Rectal smooth muscle tissue (tissue), 1 donor: ENCODE data around the gene XXYLT1.
"Not testable (repeated sequence)": the region's sequence is repeated elsewhere in the genome, so short reads cannot be mapped to it uniquely, and the experiment has no call there.

Source experiments
- H3K27ac ChIP-seq: one replicate; pipeline ENCODE4 v1.7.0; 2013; ENCODE audit warnings: low read depth, low read length, inconsistent platforms
- H3K27me3 ChIP-seq: one replicate; pipeline ENCODE4 v1.7.0; 2013; ENCODE audit warnings: low read length; ENCODE audit not compliant: control insufficient read depth, insufficient read depth
- H3K36me3 ChIP-seq: one replicate; pipeline ENCODE4 v1.7.0; 2013; ENCODE audit warnings: low read length; ENCODE audit not compliant: control insufficient read depth, insufficient read depth
- H3K4me1 ChIP-seq: one replicate; pipeline ENCODE4 v1.7.0; 2013; ENCODE audit warnings: low read length; ENCODE audit not compliant: control insufficient read depth, insufficient read depth
- H3K4me3 ChIP-seq: one replicate; pipeline ENCODE4 v1.7.0; 2013; ENCODE audit warnings: low read length
- H3K9ac ChIP-seq: one replicate; pipeline ENCODE4 v1.7.0; 2013; ENCODE audit warnings: low read length

The XXYLT1 gene

GRCh38 chr3:195241592-195242355 lies 29.2 kb downstream of the XXYLT1 start:
- H3K27ac ChIP-seq, result no peak overlapping the region
- no peak overlapping the region for H3K9ac ChIP-seq
- no peaks in the 10 kb centered on the region for H3K27me3 ChIP-seq
- H3K36me3 ChIP-seq, result no peaks in the 10 kb centered on the region
- peaks cover 25% of the 10 kb centered on the region for H3K4me1 ChIP-seq
- H3K4me3 ChIP-seq, result no peak overlapping the region

DNA sequence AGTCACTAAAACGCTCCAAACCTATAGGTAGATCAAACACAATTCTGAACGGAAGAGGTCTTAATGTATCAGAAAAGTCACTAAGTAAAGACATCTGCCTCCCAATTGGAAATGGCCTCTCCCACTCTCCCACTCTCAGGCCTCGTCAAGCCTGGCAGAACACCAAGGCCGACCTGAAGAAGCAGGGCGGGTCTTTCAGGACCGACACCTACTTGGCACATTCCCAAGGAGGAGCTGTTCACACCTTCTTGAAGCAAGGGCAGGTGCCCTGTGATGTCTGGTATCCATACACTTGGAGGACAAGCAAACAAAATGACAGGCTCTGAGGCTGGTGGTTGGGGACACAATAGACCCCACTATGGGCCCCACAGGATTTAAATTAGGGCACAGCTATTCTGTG lies 30.0 kb downstream of the XXYLT1 start:
- Histone ChIP-seq H3K27ac (no peak overlapping the region), H3K4me3 (no peak overlapping the region), H3K27me3 (no peaks in the 10 kb centered on the region), H3K36me3 (no peaks in the 10 kb centered on the region), H3K4me1 (peaks cover 25% of the 10 kb centered on the region), H3K9ac (no peak overlapping the region)

DNA sequence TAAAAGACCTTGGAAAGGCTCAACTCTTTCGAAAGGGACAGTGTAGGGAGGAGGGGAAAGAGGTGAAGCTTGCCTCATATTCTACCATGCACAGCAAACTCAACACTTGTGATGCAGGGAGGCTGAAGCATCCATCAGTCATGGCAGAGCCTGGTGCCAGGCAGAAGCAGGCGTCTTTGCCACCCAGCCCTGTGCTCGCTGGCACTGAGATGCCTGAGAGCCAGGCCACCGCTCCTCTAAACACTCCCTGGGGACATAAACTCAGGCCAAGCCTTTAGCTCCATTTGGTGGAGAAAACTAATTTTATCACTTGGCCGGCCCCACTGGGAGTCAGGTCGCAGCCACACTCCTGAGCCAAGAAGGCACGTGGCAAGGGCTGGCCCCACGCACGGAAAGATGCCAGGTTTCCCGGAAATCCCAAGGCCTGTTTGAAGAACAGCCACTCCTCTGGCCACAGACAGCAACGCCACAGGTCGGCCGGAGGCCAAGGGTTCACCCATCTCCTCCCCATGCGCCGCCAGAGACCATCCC lies 30.7 kb downstream of the XXYLT1 start:
- peak overlapping the region; percentile 37 for H3K27ac ChIP-seq
- H3K9ac ChIP-seq, result no peak overlapping the region
- H3K27me3 ChIP-seq, result no peaks in the 10 kb centered on the region
- H3K4me3 ChIP-seq, result no peak overlapping the region
- H3K36me3 ChIP-seq, result no peaks in the 10 kb centered on the region
- H3K4me1 ChIP-seq, result peaks cover 25% of the 10 kb centered on the region

- Histone ChIP-seq H3K36me3 (no peaks in the 10 kb centered on the region), H3K27me3 (no peaks in the 10 kb centered on the region), H3K4me1 (peaks cover 25% of the 10 kb centered on the region), H3K4me3 (no peak overlapping the region), H3K9ac (no peak overlapping the region), H3K27ac (peak overlapping the region; percentile 89)
Measured at GRCh38 chr3:195239121-195239520, 31.8 kb downstream of the XXYLT1 start.

DNA sequence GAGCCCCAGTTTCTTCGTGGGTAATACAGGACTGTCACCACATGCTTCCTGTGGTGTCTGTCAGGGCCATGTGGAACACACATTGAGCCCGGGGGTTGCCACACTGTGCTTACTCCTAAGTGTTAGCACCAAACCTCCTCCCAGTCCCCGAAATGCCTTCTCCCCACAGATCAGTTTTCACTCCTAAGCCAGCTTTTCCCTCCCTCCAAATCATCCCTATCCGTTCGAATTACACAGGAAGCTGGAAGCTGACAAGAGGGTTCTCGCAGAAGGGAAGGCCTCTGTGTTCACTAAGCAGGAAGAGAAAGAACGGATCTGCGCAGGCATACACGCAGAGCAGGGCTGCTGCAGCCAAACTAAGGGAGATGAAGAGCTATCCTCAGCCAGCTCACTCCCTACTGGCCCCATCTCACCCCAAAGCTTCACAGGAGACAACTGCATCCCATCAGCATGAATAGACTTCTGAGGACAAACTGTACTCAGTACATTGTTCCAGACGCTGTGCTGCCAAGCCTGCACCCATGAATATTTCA lies 32.3 kb downstream of the XXYLT1 start:
- H3K36me3 ChIP-seq, result no peaks in the 10 kb centered on the region
- peak overlapping the region; percentile 17 for H3K9ac ChIP-seq
- peak overlapping the region; percentile 97 for H3K27ac ChIP-seq
- H3K4me3 ChIP-seq, result peak overlapping the region; percentile 16
- no peaks in the 10 kb centered on the region for H3K27me3 ChIP-seq
- H3K4me1 ChIP-seq, result peaks cover 25% of the 10 kb centered on the region

GRCh38 chr3:195238081-195238571 lies 32.8 kb downstream of the XXYLT1 start:
- Histone ChIP-seq H3K27ac (peak overlapping the region; percentile 97), H3K27me3 (no peaks in the 10 kb centered on the region)

GRCh38 chr3:195236801-195237570 lies 34.0 kb downstream of the XXYLT1 start:
- H3K9ac ChIP-seq, result no peak overlapping the region
- H3K4me1 ChIP-seq, result peaks cover 25% of the 10 kb centered on the region
- no peak overlapping the region for H3K4me3 ChIP-seq
- H3K36me3 ChIP-seq, result no peaks in the 10 kb centered on the region
- H3K27me3 ChIP-seq, result no peaks in the 10 kb centered on the region
- no peak overlapping the region for H3K27ac ChIP-seq

More at GRCh38 chr3:195238081-195238571, 32.8 kb downstream of the XXYLT1 start:
- no peaks in the 10 kb centered on the region for H3K36me3 ChIP-seq
- H3K4me3 ChIP-seq, result peak overlapping the region; percentile 16
- peak overlapping the region; percentile 17 for H3K9ac ChIP-seq
- peaks cover 25% of the 10 kb centered on the region for H3K4me1 ChIP-seq

DNA sequence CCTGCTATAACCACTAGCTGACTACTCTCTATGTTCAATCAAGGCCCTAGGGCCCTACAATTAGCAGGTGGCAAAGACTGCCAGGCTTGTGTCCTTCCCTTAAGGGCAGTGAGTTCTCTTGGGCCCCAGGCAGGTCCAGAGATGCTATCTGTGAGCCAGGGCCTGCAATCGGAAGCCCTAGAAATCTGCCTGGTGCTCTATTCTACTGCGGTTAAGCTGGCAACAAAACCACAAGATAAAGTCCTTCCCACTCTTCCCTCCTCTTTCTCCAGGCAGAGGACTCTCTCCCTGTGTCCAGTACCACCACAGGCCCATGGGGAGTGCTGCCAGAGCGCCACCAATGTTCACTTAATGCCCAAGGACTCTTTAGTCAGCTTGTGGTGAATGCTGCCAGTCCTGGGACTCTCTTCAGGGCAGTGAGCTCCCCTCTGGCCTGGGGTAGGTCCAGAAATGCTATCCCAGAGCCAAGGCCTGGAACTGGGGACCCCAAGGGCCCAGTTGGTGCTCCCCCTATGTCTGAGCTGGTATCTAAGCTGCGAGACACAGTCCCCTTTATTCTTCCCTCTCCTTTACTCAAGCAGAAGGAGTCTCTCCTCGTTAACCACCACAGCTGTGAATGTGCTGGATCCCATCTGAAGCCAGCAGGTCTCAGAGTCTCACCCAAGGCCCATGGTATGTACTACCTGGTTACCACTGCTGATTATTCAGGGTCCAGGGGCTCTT lies 34.7 kb downstream of the XXYLT1 start:
- Histone ChIP-seq H3K27ac (no peak overlapping the region), H3K9ac (no peak overlapping the region), H3K4me3 (no peak overlapping the region), H3K27me3 (no peaks in the 10 kb centered on the region), H3K36me3 (no peaks in the 10 kb centered on the region), H3K4me1 (peaks cover 25% of the 10 kb centered on the region)

GRCh38 chr3:195230244-195230643 lies 40.7 kb downstream of the XXYLT1 start:
- no peaks in the 10 kb centered on the region for H3K4me1 ChIP-seq
- H3K9ac ChIP-seq, result no peak overlapping the region
- no peak overlapping the region for H3K27ac ChIP-seq
- H3K36me3 ChIP-seq, result no peaks in the 10 kb centered on the region
- no peak overlapping the region for H3K4me3 ChIP-seq
- no peaks in the 10 kb centered on the region for H3K27me3 ChIP-seq

DNA sequence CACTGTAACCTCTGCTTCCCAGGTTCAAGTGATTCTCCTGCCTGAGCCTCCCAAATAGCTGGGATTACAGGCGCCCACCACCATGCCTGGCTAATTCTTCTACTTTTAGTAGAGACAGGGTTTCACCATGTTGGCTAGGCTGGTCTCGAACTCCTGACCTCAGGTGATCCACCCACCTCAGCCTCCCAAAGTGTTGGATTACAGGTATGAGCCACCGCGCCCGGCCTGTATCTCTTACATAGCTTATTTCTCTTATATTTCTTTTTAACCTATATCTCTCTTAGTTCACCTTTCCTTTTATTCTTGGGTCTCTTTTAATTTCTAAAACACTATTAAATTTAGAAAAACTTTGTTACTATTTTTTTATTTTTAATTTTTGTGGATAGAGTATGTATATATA lies 42.1 kb downstream of the XXYLT1 start:
- H3K9ac ChIP-seq, H3K27me3 ChIP-seq, H3K27ac ChIP-seq, H3K4me3 ChIP-seq, H3K4me1 ChIP-seq, H3K36me3 ChIP-seq: not testable (repeated sequence)

DNA sequence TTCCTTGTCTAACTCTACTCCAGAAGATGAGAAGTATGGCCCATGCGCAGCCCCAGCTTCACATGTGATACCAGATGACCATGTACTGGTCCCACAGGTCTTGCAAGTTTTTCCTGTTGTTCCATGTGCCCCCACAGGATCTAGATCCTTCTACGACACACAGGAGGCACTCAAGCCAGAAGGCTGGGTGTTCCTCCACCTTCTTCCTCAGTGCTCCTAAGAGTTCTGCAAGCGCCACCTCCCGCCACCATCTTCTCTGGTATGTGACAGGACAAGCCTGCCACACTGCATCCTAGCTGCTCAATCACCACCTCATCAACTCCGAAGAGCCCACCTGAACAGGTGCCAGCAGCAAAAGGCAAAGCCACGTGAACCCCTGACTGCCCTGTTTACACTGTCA lies 43.1 kb downstream of the XXYLT1 start:
- Histone ChIP-seq H3K27ac (no peak overlapping the region), H3K36me3 (no peaks in the 10 kb centered on the region), H3K4me3 (no peak overlapping the region), H3K9ac (no peak overlapping the region), H3K27me3 (no peaks in the 10 kb centered on the region), H3K4me1 (peaks cover 12% of the 10 kb centered on the region)
